Caco-2 (cell line): ENCODE results near the gene HHAT. TPM values are rescaled to one million over a fixed set of nuclear protein-coding genes. Genes with fewer than 3 reads are reported as not detected.

Experiments
- BruUV-seq: library from RNA; stranded (reverse); fragments of 400-500 nt; replicated peaks from 2 replicates; lab custom pipeline; 2021; lab: Mats Ljungman, UMichigan
- CTCF ChIA-PET: fragments of 300-600 bp; sonication (Branson Sonifier 250); formaldehyde crosslinking; loops from one replicate; lab custom pipeline; 2022; ENCODE audit warnings: antibody characterized with exemption; lab: Charles Lee
- POLR2A ChIA-PET: fragments of 300-600 bp; sonication (Branson Sonifier 250); formaldehyde crosslinking; loops from one replicate; lab custom pipeline; 2022; ENCODE audit warnings: antibody characterized with exemption; lab: Charles Lee
- DNase-seq, 2 experiments: peaks; one replicate each; pipeline versions ENCODE4 v3.0.0 to v3.0.0-alpha.2; 2020 to 2022
- H3K27me3 ChIP-seq: replicated peaks from 2 replicates; pipeline ENCODE4 v1.6.0; 2011; ENCODE audit warnings: low read length; ENCODE audit not compliant: control insufficient read depth, insufficient read depth
- H3K36me3 ChIP-seq: 2 replicates; pipeline ENCODE4 v1.5.1; 2011; ENCODE audit warnings: low read length; ENCODE audit not compliant: control insufficient read depth, insufficient read depth
- H3K4me1 ChIP-seq: fragments of 250-450 bp; sonication (Bioruptor Pico); 2 replicates; pipeline ENCODE4 v1.5.1; 2020; ENCODE audit warnings: mild to moderate bottlenecking
- H3K4me3 ChIP-seq: 2 replicates; pipeline ENCODE4 v1.5.1; 2011; ENCODE audit warnings: low read depth, mild to moderate bottlenecking, control low read depth, low read length
- H3K9me3 ChIP-seq: fragments of 250-450 bp; sonication (Bioruptor Pico); 2 replicates; pipeline ENCODE4 v1.5.1; 2020; ENCODE audit warnings: mild to moderate bottlenecking, moderate library complexity
- H3K27ac Mint-ChIP-seq: one replicate; pipeline ENCODE4 v1.8.0; 2022; ENCODE audit warnings: mixed read lengths; ENCODE audit not compliant: unreplicated experiment
- H3K27me3 Mint-ChIP-seq: one replicate; pipeline ENCODE4 v1.8.0; 2022; ENCODE audit warnings: mixed read lengths; ENCODE audit not compliant: insufficient read depth, unreplicated experiment
- H3K36me3 Mint-ChIP-seq: one replicate; pipeline ENCODE4 v1.8.0; 2022; ENCODE audit warnings: mild to moderate bottlenecking, mixed read lengths; ENCODE audit not compliant: insufficient read depth, unreplicated experiment
- H3K4me1 Mint-ChIP-seq: one replicate; pipeline ENCODE4 v1.8.0; 2022; ENCODE audit warnings: low read depth, mixed read lengths; ENCODE audit not compliant: unreplicated experiment
- H3K4me3 Mint-ChIP-seq: one replicate; pipeline ENCODE4 v1.8.0; 2022; ENCODE audit warnings: mild to moderate bottlenecking, moderate library complexity, mixed read lengths; ENCODE audit not compliant: unreplicated experiment
- H3K9me3 Mint-ChIP-seq: one replicate; pipeline ENCODE4 v1.8.0; 2022; ENCODE audit warnings: mixed read lengths; ENCODE audit not compliant: unreplicated experiment
- CTCF ChIP-seq, 2 experiments: fragments of 200-600 bp in 1 of 2; IDR thresholded peaks; 1 replicate in 1 of 2; 2 replicates in 1 of 2; pipeline versions ENCODE4 v1.5.1 to v1.8.0; 2011 to 2022; ENCODE audit warnings: antibody characterized with exemption in 1 of 2, control low read depth in 1 of 2, inconsistent platforms in 1 of 2, low read depth in 1 of 2, low read length in 1 of 2, mild to moderate bottlenecking in 1 of 2, moderate library complexity in 1 of 2; ENCODE audit not compliant: insufficient read depth in 1 of 2, severe bottlenecking in 1 of 2, unreplicated experiment in 1 of 2
- intact Hi-C: fragments of 100-400 bp; cut with micrococcal nuclease; formaldehyde crosslinking; loops from one replicate; pipeline ENCODE4 v1.10.0; 2022; ENCODE audit not compliant: unreplicated experiment
- total RNA-seq: library from RNA; stranded (reverse); gene quantifications from 2 replicates; pipeline ENCODE4 v1.2.3, GENCODE V29; 2022

The HHAT gene
- total RNA-seq, 1 experiment from 2014 or later: 3.9 TPM

DNA sequence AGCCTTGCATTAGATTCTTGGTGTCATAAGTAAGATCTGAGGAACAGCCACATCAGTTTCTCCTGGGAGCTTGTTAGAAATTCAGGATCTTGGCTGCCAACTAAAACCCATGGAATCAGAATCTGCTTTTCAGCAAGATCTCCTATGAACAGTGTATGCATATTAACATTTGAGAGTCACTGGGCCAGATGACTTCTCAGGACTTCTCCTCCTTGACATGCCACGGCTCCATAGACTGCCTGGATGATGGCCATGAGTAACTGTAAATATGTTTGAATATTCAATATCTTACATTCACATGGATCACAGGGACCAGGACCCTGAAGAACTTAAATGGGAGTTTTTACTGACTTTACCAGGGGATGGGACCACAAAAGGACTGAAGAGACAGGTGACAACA is 148.0 kb downstream of the HHAT start:
- H3K27ac Mint-ChIP-seq: no peak overlapping the region
- Histone ChIP-seq H3K27me3 (no peaks in the 10 kb centered on the region), H3K36me3 (no peaks in the 10 kb centered on the region), H3K9me3 (no peaks in the 10 kb centered on the region), H3K4me1 (no peaks in the 10 kb centered on the region), H3K4me3 (no peak overlapping the region)
- no peak overlapping the region for H3K4me3 Mint-ChIP-seq
- intact Hi-C loops: no loop called here
- no peak for DNase-seq
- CTCF ChIA-PET: no interaction called here
- POLR2A ChIA-PET: no interaction called here
- no peaks in the 10 kb centered on the region for H3K9me3 Mint-ChIP-seq
- H3K4me1 Mint-ChIP-seq: no peaks in the 10 kb centered on the region
- H3K27me3 Mint-ChIP-seq: peaks cover 12% of the 10 kb centered on the region
- BruUV-seq: no TSS peak
- H3K36me3 Mint-ChIP-seq: no peaks in the 10 kb centered on the region
- TF ChIP-seq CTCF (IDR thresholded peaks at IDR 0.05; ENCODE audit: insufficient read depth in 1 of 2, low read depth in 1 of 2, low read length in 1 of 2, severe bottlenecking in 1 of 2, unreplicated experiment in 1 of 2): no peak

DNA sequence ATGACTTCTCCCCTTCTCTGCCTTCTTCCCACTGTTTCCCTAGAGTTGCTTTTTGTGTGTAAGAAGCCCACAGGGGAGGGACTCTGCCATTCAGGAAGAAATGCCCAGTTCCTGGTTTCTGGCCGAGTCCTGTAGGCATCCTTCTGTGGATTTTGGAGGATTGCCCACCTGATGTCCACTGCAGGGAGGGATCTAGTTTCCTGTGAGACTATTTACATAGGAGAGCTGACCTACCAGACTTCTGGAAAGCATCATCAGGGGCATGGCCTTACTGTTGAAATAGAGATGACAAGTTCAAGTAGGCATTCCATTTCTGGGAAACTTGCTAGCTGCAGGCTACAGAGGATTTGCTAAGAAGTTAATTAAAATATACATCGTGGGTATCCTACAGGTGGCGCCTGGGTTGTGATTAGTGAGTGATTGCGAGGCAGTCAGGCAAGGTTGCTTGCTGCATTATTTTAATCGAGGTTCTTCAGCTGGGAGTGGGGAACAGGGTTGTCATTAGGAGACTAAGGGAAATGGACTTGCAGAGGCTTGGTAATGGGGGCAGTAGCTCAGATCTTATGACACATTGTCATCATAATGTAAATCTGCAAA is 148.7 kb downstream of the HHAT start:
- H3K4me3 Mint-ChIP-seq: no peak overlapping the region
- no peaks in the 10 kb centered on the region for H3K36me3 ChIP-seq
- ChIA-PET POLR2A (no interaction called here), CTCF (interaction anchor here (0.7 kb wide), 1 partner anchor 27 kb away, joined by 3 read pairs; no protein-coding TSS in a partner anchor)
- BruUV-seq: no TSS peak
- H3K27ac Mint-ChIP-seq: no peak overlapping the region
- no peak for TF ChIP-seq CTCF (IDR thresholded peaks at IDR 0.05; ENCODE audit: insufficient read depth in 1 of 2, low read depth in 1 of 2, low read length in 1 of 2, severe bottlenecking in 1 of 2, unreplicated experiment in 1 of 2)
- peaks cover 13% of the 10 kb centered on the region for H3K27me3 Mint-ChIP-seq
- H3K4me1 ChIP-seq: no peaks in the 10 kb centered on the region
- H3K36me3 Mint-ChIP-seq: no peaks in the 10 kb centered on the region
- intact Hi-C loops: no loop called here
- no peak for DNase-seq
- no peaks in the 10 kb centered on the region for H3K27me3 ChIP-seq
- H3K9me3 ChIP-seq: no peaks in the 10 kb centered on the region
- H3K9me3 Mint-ChIP-seq: no peaks in the 10 kb centered on the region
- no peak overlapping the region for H3K4me3 ChIP-seq
- H3K4me1 Mint-ChIP-seq: no peaks in the 10 kb centered on the region

GRCh38 chr1:210478820-210479219 is 150.1 kb downstream of the HHAT start:
- POLR2A ChIA-PET: no interaction called here
- Histone ChIP-seq H3K4me1 (no peaks in the 10 kb centered on the region), H3K4me3 (no peak overlapping the region), H3K36me3 (no peaks in the 10 kb centered on the region), H3K27me3 (no peaks in the 10 kb centered on the region), H3K9me3 (no peaks in the 10 kb centered on the region)
- Mint-ChIP-seq H3K4me3 (no peak overlapping the region), H3K36me3 (no peaks in the 10 kb centered on the region), H3K27ac (no peak overlapping the region), H3K4me1 (no peaks in the 10 kb centered on the region), H3K27me3 (peaks cover 11% of the 10 kb centered on the region), H3K9me3 (no peaks in the 10 kb centered on the region)
- CTCF ChIA-PET: interaction anchor here (0.7 kb wide), 1 partner anchor 212 kb away, joined by 3 read pairs; no protein-coding TSS in a partner anchor
- no peak for TF ChIP-seq CTCF (IDR thresholded peaks at IDR 0.05; ENCODE audit: insufficient read depth in 1 of 2, low read depth in 1 of 2, low read length in 1 of 2, severe bottlenecking in 1 of 2, unreplicated experiment in 1 of 2)
- no TSS peak for BruUV-seq
- DNase-seq: no peak
- intact Hi-C loops: no loop called here
